ENCODE results near the gene DMGDH. TPM values are rescaled to one million over a fixed set of nuclear protein-coding genes. Genes with fewer than 3 reads are reported as not detected.

The DMGDH gene
- total RNA-seq, 2 experiments from 2014 or later = 0.45 to 1.3 TPM

GRCh38 chr5:79105868-79106267 lies 36.4 kb upstream of the DMGDH start:
- Mint-ChIP-seq H3K36me3 (ENCODE audit: low read depth) (no peaks in the 10 kb centered on the region), H3K4me3 (no peak overlapping the region), H3K9me3 (no peaks in the 10 kb centered on the region), H3K27ac (no peak overlapping the region), H3K27me3 (peaks cover 17% of the 10 kb centered on the region), H3K4me1 (ENCODE audit: low read depth) (no peaks in the 10 kb centered on the region)
- peak; percentile 13 for TF ChIP-seq CTCF (IDR thresholded peaks at IDR 0.05)
- ChIA-PET POLR2A (no interaction called here), CTCF (interaction anchor here (1.0 to 5.7 kb wide), 7 partner anchors 11 to 492 kb away, joined by 3 to 100 read pairs (median 5); no protein-coding TSS in a partner anchor)
- ATAC-seq (no peak), DNase-seq (no peak)
- intact Hi-C loops (cut with micrococcal nuclease) = loop anchor here (5.0 kb wide), 1 partner anchor 84 kb away; no protein-coding TSS in a partner anchor

- intact Hi-C loops (cut with micrococcal nuclease) = no loop called here
- Mint-ChIP-seq H3K9me3 (no peaks in the 10 kb centered on the region), H3K4me1 (ENCODE audit: low read depth) (no peaks in the 10 kb centered on the region), H3K36me3 (ENCODE audit: low read depth) (no peaks in the 10 kb centered on the region), H3K27ac (no peak overlapping the region), H3K27me3 (peaks cover 5% of the 10 kb centered on the region), H3K4me3 (no peak overlapping the region)
- no peak for ATAC-seq
- CTCF ChIA-PET = interaction anchor here (0.5 to 1.6 kb wide), 2 partner anchors 12 to 15 kb away, joined by 3 to 4 read pairs; no protein-coding TSS in a partner anchor
- no peak for TF ChIP-seq CTCF (IDR thresholded peaks at IDR 0.05)
- POLR2A ChIA-PET = interaction anchor here (0.5 kb wide), 1 partner anchor 77 kb away, joined by 3 read pairs; no protein-coding TSS in a partner anchor
- DNase-seq = no peak
These were observed 24.3 kb upstream of the DMGDH start for GRCh38 chr5:79093762-79094161.

DNA sequence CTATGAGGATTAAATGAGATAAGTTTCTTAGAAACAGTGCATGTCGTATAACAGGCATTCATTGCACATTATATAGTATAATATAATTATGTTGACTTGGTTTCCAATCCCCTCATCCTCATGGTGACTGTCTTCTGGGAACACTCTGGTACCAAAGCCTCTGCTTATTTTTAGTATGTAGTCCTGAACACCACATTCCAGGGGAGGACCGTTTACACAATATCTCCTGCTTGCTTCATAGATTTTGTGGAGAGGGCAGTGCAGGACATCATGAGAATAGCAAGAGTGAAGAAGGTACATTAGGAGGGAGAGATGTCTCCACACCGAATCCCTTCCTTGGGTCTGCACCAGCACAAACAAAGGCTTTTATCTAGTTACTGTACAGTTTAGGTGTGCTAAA lies 21.6 kb upstream of the DMGDH start:
- Mint-ChIP-seq H3K4me1 (ENCODE audit: low read depth) (no peaks in the 10 kb centered on the region), H3K9me3 (no peaks in the 10 kb centered on the region), H3K27me3 (peaks cover 5% of the 10 kb centered on the region), H3K27ac (no peak overlapping the region), H3K4me3 (no peak overlapping the region), H3K36me3 (ENCODE audit: low read depth) (no peaks in the 10 kb centered on the region)
- DNase-seq (no peak), ATAC-seq (no peak)
- intact Hi-C loops (cut with micrococcal nuclease) = no loop called here
- ChIA-PET POLR2A (no interaction called here), CTCF (no interaction called here)
- no peak for TF ChIP-seq CTCF (IDR thresholded peaks at IDR 0.05)

GRCh38 chr5:79088507-79088906 lies 19.0 kb upstream of the DMGDH start:
- Mint-ChIP-seq H3K27ac (no peak overlapping the region), H3K36me3 (ENCODE audit: low read depth) (no peaks in the 10 kb centered on the region), H3K9me3 (no peaks in the 10 kb centered on the region), H3K4me1 (ENCODE audit: low read depth) (no peaks in the 10 kb centered on the region), H3K4me3 (no peak overlapping the region), H3K27me3 (peaks cover 5% of the 10 kb centered on the region)
- CTCF ChIA-PET = interaction anchor here (1.1 kb wide), 1 partner anchor 63 kb away, joined by 6 read pairs; no protein-coding TSS in a partner anchor
- intact Hi-C loops (cut with micrococcal nuclease) = no loop called here
- DNase-seq (no peak), ATAC-seq (no peak)
- POLR2A ChIA-PET = no interaction called here
- no peak for TF ChIP-seq CTCF (IDR thresholded peaks at IDR 0.05)

GRCh38 chr5:79086116-79086515 lies 16.6 kb upstream of the DMGDH start:
- H3K4me3 Mint-ChIP-seq = no peak overlapping the region
- no peaks in the 10 kb centered on the region for H3K36me3 Mint-ChIP-seq (ENCODE audit: low read depth)
- intact Hi-C loops (cut with micrococcal nuclease) = no loop called here
- H3K27me3 Mint-ChIP-seq = peaks cover 3% of the 10 kb centered on the region
- no peak for DNase-seq
- H3K27ac Mint-ChIP-seq = no peak overlapping the region
- no peaks in the 10 kb centered on the region for H3K4me1 Mint-ChIP-seq (ENCODE audit: low read depth)
- POLR2A ChIA-PET = no interaction called here
- ATAC-seq = no peak
- CTCF ChIA-PET = interaction anchor here (2.0 to 2.4 kb wide), 2 partner anchors 47 to 61 kb away, joined by 5 to 6 read pairs; no protein-coding TSS in a partner anchor
- TF ChIP-seq CTCF (IDR thresholded peaks at IDR 0.05) = no peak
- no peaks in the 10 kb centered on the region for H3K9me3 Mint-ChIP-seq

Measured in activated CD8-positive, alpha-beta T cell treated with anti-CD3 and anti-CD28 coated beads for 36 hours (primary cell).